Measurements from ENCODE around the gene CDIPT.
A peak's percentile ranks its signal among the peaks of the same experiment; 100 is the strongest.
"Not testable (repeated sequence)": the region's sequence is repeated elsewhere in the genome, so short reads cannot be mapped to it uniquely, and the experiment has no call there.

Gene CDIPT

GRCh38 chr16:29857133-29857760, 5.8 kb downstream of the CDIPT start:
- DNase-seq, result no peak

- DNase-seq, result no peak
Measured at GRCh38 chr16:29854520-29855100, 8.4 kb downstream of the CDIPT start.

- DNase-seq, result no peak
Measured at GRCh38 chr16:29852654-29853053, 10.4 kb downstream of the CDIPT start.

GRCh38 chr16:29850998-29851397, 12.0 kb downstream of the CDIPT start:
- no peak for DNase-seq

- no peak for DNase-seq
Measured at GRCh38 chr16:29849505-29849904, 13.5 kb downstream of the CDIPT start.

GRCh38 chr16:29848420-29849297, 14.4 kb downstream of the CDIPT start:
- DNase-seq, result peak; percentile 54 to 83 (median 70)

DNA sequence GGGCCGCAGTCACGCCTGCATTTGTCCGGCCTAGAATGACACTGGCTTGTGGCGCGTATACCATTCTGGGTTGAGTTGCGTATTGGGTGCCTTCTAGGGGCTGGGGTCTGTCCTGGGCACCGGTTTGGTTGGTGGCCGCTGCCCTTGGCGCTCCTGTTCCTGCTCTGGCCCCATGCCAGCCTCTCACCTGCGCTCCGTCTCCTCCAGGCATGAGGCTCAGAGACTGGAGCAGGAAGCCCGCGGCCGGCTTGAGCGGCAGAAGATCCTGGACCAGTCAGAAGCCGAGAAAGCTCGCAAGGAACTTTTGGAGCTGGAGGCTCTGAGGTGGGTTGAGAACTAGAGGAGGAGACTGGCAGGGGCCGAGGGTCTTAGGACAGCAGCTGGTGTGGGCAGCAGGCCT, 17.4 kb downstream of the CDIPT start:
- DNase-seq, result no peak

GRCh38 chr16:29844575-29845331, 18.3 kb downstream of the CDIPT start:
- DNase-seq, result no peak

- DNase-seq, result no peak
Measured at GRCh38 chr16:29843931-29844330, 19.1 kb downstream of the CDIPT start.

GRCh38 chr16:29842732-29843346, 20.2 kb downstream of the CDIPT start:
- no peak for DNase-seq

GRCh38 chr16:29841631-29842030, 21.4 kb downstream of the CDIPT start:
- DNase-seq, result no peak

- DNase-seq, result no peak
Measured at GRCh38 chr16:29840240-29840639, 22.8 kb downstream of the CDIPT start.

GRCh38 chr16:29839822-29840221, 23.2 kb downstream of the CDIPT start:
- DNase-seq, result no peak

- DNase-seq, result no peak
Measured at GRCh38 chr16:29837841-29838240, 25.2 kb downstream of the CDIPT start.

DNA sequence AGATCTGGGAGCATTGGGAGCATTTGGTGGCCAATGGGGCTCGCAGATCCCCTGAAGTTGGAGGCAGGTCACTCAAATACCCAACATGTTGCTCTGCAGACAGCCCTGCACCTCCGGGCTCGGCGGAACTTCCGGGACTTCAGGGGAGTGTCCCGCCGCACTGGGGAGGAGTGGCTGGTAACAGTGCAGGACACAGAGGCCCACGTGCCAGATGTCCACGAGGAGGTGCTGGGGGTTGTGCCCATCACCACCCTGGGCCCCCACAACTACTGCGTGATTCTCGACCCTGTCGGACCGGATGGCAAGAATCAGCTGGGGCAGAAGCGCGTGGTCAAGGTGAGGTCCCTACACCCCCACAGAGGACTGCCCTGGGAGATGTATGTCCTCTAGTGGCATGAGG, 26.4 kb downstream of the CDIPT start:
- no peak for DNase-seq

DNA sequence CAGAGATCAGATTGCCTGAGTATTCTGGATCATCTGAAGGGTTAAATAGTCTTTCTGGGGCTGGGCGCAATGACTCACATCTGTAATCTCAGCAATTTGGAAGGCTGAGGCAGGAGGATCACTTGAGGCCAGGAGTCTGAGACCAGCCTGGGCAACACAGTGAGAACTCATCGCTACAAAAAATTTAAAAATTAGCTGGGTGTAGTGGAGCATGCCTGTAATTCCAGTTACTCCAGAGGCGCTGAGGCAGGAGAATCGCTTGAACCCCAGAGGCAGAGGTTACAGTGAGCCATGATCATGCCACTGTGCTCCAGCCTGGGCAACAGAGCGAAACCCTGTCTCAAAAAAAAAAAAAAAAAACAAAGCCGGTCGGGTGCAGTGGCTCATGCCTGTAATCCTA, 27.1 kb downstream of the CDIPT start:
- DNase-seq, result no peak

DNA sequence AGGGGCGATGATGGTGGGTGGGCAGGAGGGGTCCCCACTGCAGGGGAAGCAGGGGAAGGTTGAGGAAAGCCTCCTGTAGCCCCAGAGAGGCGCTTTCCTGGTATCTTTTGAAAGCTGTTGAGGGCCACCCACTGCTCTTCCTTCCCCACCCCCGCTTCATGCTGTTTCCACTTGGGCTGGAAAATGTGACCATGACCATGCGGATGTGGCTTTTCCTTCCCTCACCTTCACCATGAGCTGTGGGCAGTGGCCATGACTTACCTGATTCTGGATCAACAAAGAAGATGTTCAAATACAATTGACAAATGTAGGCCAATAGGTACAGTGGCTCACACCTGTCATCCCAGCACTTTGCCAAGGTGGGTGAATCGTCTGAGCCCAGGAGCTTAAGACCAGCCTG, 28.9 kb downstream of the CDIPT start:
- no peak for DNase-seq

DNA sequence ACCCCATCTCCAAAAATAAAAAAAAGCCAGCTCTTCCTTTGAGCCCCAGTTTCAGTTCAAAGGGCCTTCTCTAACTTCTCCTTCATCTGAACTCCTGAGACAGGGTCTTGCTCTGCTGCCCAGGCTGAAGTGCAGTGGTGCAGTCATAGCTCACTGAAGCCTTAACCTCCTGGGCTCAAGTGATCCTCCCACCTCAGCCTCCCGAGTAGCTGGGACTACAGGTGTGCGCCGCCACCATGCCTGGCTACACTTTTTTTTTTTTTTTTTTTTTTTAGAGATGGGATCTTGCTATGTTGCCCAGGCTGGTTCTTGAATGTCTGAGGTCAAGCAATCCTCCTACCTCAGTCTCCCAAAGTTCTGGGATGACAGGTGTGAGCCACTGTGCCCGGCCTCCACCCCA, 29.8 kb downstream of the CDIPT start:
- not testable (repeated sequence) for DNase-seq

GRCh38 chr16:29831490-29831889, 31.5 kb downstream of the CDIPT start:
- DNase-seq, result no peak

DNA sequence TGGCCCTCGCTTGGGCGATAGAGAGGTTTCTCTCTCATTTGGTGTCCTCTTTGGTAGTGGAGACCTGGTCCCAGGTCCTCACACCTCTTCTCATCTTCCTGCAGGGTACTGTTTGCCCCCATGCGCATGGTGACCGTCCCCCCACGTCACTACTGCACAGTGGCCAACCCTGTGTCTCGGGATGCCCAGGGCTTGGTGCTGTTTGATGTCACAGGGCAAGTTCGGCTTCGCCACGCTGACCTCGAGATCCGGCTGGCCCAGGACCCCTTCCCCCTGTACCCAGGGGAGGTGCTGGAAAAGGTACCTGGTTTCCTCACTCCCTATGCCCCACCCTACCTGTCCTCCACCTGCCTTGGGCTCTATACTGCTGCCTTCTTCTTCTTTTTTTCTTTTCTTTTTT, 32.3 kb downstream of the CDIPT start:
- no peak for DNase-seq

- DNase-seq, result no peak
Measured at GRCh38 chr16:29826342-29826695, 36.7 kb downstream of the CDIPT start.

DNA sequence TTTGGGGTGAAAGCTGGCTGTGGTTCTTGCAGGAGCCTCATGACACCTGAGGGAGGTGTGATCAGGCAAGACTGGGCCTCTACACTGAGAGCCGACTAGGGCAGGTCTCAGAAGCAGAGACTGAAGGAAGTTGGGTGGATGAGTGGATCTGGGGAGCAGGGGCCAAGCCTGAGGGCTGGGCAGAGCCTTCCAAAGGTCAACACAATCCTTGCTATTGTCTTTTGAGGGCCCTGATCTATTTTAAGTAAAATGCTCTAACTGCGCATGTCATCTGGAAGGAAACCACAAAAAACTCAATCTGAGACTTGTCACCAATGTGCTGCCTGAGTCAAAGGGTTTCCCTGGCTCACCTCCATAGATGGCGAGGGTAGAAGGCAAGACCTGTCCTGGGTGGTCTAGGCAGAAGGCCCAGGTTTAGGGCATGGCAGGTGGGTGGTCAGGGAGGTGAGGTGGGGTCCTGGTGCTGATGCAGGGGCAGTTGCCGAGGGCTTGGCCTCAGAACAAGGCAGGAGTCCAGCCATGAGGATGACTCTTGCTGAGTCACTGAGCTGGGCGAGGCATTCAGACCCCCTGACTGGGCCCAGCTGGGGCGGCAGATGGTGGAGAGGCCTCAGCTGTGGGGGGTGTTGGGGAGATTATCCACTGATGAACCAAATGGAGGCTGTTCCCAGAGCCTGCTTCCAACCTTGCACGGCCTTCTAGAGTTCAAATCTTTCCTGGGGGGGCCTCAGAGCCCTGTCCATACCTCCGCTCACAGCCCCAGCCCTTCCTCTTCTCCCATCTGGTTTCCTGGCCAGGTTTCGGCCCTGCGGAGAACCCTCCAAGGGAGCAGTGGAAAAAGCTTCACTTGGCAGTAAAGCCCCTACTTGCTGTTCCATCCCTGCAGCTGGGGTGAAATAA, 37.6 kb downstream of the CDIPT start:
- DNase-seq, result no peak

All from activated naive CD4-positive, alpha-beta T cell (primary cell).